22Rv1 (cell line): ENCODE results near the gene LSAMP.

ENCODE experiments used
- H3K27ac ChIP-seq: fragments of 450-650 bp; 2 replicates; pipeline ENCODE4 v1.5.1; 2017
- CTCF ChIP-seq: fragments of 450-650 bp; IDR thresholded peaks from 2 replicates; pipeline ENCODE4 v1.5.1; 2017; ENCODE audit warnings: mild to moderate bottlenecking
- ZFX ChIP-seq: fragments of 450-650 bp; IDR thresholded peaks from 2 replicates; pipeline ENCODE4 v1.6.1; 2017; ENCODE audit warnings: antibody characterized with exemption, borderline replicate concordance

The LSAMP gene

GRCh38 chr3:116034794-116035193 is 410.5 kb downstream of the LSAMP start:
- no peak for TF ChIP-seq ZFX
- no peak for TF ChIP-seq CTCF
- no peak overlapping the region for H3K27ac ChIP-seq

GRCh38 chr3:116034086-116034485 is 411.2 kb downstream of the LSAMP start:
- TF ChIP-seq ZFX (no peak), CTCF (no peak)
- no peak overlapping the region for H3K27ac ChIP-seq

GRCh38 chr3:116033516-116033915 is 411.8 kb downstream of the LSAMP start:
- TF ChIP-seq CTCF, result no peak
- no peak for TF ChIP-seq ZFX
- H3K27ac ChIP-seq, result no peak overlapping the region

- no peak overlapping the region for H3K27ac ChIP-seq
- TF ChIP-seq ZFX, result no peak
- TF ChIP-seq CTCF, result no peak
Observed at GRCh38 chr3:116032176-116032575, 413.1 kb downstream of the LSAMP start.

GRCh38 chr3:116030131-116030850 is 415.0 kb downstream of the LSAMP start:
- no peak for TF ChIP-seq CTCF
- no peak for TF ChIP-seq ZFX
- H3K27ac ChIP-seq, result no peak overlapping the region

GRCh38 chr3:116029266-116029665 is 416.0 kb downstream of the LSAMP start:
- no peak for TF ChIP-seq CTCF
- TF ChIP-seq ZFX, result no peak
- no peak overlapping the region for H3K27ac ChIP-seq

GRCh38 chr3:116028157-116028556 is 417.1 kb downstream of the LSAMP start:
- no peak overlapping the region for H3K27ac ChIP-seq
- TF ChIP-seq CTCF (no peak), ZFX (no peak)
